ENCODE results near the gene RAB4A.

DNA sequence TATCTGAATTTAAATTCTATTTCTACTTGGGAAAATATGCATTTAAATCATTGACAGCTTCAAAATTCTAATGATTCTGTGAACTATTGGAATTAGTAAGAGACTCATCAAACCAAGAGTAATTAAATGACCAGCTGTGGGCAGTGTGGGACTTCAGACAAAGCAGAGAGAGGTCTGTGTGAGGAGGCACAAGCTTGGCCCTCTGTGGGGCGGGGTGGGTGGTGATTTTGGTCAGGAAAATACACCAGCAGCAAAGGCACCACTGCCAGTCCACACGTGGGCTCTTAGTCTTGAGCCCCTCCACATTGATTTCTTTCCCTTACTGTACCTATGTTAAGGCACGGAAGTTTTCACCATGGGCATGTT is 39.2 kb upstream of the RAB4A start:
- TF ChIP-seq CEBPB (IDR thresholded peaks at IDR 0.05) (no peak), FOXM1 (IDR thresholded peaks at IDR 0.05; ENCODE audit: borderline replicate concordance, low read depth) (no peak), TAF1 (IDR thresholded peaks at IDR 0.05; ENCODE audit: low read depth) (no peak)
